HEK293T (cell line): Measurements from ENCODE around the gene CDYL2.

ENCODE experiments used
- ARNT ChIP-seq: fragments of 450-650 bp; IDR thresholded peaks from 2 replicates; pipeline ENCODE4 v1.6.1; 2017; ENCODE audit warnings: mild to moderate bottlenecking
- FOXK2 ChIP-seq: fragments of 450-650 bp; IDR thresholded peaks from 2 replicates; pipeline ENCODE4 v1.6.1; 2016; ENCODE audit warnings: mild to moderate bottlenecking
- L3MBTL2 ChIP-seq: fragments of 450-650 bp; conservative IDR thresholded peaks from 2 replicates; pipeline ENCODE4 v1.6.1; 2016; ENCODE audit warnings: mild to moderate bottlenecking

DNA sequence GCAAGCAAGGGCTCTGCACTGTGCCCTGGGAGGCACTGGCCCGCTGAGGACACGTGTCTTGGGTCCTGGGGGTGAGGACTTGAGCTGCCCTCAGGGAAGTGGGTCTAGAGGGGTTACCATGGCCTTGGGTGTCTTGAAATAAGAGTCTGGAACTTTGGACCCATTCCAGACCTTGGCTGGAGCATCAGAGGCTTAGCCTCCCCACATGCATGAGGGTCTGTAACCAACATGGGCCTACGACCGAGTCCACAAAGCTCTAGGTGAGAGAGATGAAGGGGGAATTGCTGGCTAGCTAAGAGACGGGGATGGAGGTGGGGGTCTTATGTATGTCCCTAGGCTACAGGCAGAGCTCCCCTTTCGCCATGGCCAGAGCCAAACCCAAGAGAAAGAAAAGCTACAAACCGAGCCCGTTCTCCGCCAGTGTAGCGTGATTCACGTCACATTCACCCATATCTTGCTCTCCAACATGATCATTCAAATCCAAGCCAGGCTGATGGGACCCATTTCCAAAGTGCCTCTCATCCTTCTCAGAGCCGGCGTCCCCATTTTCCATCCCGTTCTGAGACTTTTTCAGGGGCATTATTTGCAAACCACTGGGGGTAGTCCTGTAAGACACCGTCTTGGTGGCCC, 120.1 kb downstream of the CDYL2 start:
- TF ChIP-seq L3MBTL2, result no peak
- no peak for TF ChIP-seq ARNT
- TF ChIP-seq FOXK2, result no peak
